OCI-M1 (cell line): ENCODE results near the gene FRMD8.
A peak's percentile ranks its signal among the peaks of the same experiment; 100 is the strongest.

ENCODE experiments used
- DNase-seq: peaks from one replicate; lab custom pipeline; 2025; lab: John Stamatoyannopoulos, UW

Gene FRMD8

DNA sequence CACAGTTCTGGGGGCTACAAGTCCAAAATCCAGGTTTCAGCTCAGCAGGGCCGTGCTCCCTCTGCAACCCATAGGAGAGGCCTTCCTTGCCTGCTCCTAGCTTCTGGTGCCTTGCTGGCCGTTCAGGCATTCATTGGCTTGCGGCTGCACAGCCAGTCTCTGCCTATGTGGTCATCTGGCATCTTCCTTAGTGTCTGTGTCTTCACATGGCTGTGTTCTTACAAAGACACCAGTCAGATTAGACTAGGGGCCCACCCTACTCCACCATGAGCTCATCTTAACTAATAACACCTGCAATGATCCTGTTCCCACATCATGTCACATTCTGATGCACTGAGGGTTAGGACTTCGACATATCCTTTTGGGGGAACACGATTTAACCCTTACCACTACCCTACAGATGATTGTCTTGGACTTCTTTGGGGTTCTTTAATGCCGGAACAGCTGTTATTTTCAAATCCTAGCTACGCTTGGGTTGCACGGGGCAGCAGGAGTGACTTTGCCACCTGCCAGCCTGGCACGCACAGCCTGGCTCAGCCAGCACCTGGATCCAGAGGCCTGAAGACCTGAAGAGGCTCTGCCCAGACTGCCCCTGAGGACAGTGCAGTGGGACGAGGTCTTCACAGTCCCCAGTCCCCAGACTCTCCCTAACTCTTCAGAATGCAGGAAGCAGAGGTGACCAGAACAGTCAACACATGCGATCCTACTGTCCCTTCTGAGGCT lies 28.5 kb downstream of the FRMD8 start:
- DNase-seq = no peak

DNA sequence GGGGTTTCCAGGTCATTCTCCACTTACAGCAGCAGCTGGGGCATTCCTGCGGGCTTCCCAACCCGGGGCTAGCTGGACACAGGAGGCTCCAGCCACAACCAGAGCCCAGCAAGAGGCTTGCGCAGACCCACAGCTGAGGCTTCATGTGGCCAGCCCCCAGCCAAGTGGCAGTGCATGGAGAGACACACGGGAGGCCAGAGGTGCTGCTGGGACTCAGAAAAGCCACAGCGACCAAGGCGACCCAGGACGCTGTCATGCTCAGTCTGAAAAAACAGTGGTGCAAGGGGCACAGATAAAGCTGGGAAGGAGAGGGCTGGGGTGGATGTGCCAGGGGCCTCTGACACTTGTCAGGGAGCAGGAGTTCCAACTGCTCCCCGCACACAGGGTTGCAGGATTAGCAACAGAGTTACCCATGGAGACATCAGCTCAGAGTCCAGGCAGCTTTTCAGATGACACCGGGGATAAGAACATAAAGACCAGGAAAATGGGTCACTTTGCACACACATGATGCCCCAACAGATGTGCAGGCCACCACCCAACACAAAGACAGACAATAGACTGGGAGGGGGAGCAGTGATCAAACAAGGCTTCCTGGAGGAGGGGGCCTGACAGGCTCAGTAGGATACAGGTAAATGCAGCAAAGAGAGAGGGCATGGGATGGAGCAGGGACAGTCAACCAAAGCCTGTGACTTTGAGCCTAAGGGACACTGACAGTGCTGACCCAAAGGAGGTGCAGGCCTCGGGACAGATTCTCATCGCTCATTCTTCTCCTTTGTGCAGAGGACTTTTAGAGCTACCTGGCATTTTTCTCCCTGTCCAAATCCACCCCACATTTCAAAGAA lies 29.3 kb downstream of the FRMD8 start:
- DNase-seq = no peak

DNA sequence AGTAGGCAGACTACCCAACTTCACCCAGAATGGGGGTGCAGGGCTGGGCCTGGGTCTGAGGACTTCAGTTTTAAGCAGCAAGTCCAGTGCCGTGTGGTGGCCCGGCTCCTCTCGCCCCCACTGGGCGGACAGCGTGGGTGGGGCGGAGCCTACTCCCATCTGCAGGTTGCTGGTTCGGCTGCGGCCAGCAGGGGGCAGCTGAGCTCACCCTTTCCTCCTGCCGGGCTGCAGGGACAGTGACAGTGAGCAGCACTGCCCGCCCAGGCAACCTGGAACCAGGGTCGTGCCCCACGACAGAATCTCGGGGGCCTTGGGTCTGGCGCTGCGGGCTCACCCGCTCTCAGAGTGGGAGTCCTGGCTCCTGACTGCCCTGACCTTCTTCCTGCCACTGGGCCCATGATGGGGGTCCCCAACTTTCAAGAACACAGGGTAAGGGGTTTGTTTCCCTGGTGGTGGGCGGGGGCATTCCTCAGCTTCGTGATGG lies 29.9 kb downstream of the FRMD8 start:
- peak; percentile 93 for DNase-seq

DNA sequence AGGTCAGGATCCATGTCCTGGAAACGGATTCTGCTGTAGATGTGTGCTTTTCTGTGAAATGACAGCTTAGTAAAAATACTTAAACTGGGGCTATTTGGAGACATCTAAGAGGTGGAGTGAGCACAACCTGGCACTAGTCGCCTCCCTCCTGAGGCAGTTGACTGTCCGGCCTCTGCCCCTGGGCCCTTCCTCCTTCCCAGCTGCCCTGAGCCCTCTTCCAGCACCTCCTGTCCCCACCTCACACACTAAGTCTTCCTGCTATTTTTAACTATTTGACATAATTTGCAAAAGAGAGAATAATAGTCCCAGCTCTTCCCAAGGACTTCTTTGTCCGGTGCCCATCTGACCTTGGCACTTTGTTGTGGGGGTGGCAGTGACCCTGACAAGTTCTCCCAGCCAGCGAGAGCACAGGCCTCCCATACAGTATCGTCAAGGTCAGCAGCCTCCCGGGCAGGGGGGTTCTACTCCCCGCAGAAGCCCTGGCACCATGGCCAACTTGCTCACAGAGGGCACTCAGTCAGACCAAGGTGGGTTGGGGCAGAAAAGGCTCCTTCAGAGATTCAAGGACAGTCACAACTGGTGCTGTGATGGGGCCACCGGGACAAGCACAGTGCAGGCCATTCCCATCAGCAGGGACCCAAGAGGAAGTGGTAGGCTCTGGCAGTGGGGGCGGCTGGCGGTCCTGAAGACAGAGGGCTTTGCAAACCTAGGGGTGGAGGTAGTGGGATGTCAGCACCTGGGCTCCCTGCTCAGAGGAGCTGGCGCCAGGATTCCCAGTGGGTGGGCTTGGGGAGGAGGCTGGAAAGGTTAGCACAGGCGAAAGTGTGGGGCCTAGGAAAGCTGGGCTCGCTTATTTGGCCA lies 30.6 kb downstream of the FRMD8 start:
- DNase-seq = peak; percentile 36

DNA sequence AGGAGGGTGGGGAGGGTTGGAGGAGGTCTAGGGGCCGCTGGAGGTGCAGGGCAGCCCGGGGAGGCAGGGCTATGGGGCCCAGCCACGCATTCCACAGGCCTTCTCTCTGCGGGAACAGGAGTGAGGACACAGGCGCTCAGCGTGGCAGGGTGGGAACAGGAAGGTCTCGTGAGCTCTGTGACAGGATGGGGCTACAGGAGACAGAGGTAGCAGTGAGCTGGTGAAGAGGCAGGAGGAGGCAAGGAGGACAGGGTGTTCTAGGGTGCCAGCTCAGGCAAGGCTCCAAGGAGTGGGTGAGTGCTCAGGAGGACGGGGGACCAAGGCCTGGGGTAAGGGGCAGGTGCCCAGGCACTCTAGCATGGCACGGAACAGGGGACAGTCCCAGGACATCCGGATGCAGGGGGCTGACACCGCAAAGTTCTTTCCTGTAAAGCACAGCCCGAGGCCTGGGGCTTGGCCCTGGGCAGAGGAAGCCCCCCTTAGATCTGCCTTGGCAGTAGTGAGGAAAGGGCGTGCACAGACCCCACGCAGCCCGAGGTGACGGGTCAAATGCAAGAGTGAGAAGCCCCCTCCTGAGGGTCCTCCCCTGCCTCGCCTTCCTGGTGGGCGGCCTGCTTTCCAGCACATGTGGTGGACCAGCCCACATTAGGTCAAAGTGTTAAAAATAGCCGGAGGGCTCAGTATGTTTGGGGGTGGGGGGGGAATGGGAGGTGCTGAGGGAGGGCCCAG lies 31.4 kb downstream of the FRMD8 start:
- DNase-seq = no peak

DNA sequence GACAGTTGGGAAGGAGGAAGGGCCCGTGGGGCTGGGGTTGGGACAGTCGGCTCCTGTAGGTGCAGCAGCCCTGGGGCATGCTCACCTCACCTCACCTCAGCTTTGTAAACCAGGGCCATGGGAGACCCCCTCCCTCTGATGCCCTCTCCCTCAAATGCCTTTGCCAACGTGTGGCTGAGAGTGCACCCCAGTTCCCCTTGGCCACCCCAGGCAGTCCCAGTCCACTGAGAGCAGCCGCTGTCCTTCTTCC lies 31.9 kb downstream of the FRMD8 start:
- DNase-seq = no peak

DNA sequence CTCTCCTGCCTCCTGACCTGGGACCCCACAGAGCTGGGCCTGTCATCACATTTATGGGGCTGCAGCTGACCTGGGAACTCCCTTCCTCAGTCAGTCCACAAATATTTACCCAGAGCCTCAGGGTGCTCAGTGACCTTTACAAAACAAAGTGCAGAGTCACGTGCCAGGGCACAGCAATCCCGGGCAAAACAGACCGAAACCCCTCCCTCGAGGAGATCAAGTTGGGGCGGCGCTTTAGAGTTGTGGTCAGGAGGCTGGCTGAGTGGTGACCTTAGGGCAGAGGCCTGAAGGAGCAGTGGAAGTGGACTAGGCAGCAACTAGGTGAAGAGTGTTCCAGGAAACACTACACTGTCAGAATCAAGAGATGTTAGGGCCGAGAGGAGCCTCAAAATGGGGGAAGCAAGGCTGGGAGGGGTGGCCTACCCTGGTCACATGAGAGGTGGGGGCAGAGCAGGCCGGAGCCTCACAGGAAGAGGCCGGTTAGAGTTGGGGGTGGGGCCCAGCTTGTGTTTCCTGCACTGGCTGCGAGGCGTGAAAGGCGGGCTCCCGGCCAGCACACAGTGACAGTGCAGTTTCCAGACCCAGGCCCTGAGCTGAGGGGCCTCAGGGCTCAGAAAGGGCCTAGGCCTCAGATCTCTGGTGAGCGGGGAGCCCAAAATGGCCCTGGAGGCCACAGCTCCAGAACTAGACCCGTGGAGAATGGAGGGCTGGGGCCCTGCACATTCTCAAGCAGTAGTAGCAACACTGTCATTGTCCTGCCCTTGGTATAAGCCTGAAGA lies 32.4 kb downstream of the FRMD8 start:
- DNase-seq = peak; percentile 100

DNA sequence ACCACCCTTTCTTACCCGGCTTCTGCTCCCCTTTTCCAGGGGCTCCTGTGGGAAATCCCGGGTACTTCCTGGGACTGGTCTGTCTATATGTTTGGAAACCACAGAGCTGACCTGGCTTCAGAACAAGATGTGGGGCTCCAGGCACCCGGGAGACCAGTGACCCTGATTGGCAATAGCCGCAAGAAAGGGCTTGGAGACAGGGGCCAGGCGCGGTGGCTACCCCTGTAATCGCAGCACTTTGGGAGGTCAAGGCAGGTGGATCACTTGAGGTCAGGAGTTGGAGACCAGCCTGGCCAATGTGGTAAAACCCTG lies 33.0 kb downstream of the FRMD8 start:
- no peak for DNase-seq

DNA sequence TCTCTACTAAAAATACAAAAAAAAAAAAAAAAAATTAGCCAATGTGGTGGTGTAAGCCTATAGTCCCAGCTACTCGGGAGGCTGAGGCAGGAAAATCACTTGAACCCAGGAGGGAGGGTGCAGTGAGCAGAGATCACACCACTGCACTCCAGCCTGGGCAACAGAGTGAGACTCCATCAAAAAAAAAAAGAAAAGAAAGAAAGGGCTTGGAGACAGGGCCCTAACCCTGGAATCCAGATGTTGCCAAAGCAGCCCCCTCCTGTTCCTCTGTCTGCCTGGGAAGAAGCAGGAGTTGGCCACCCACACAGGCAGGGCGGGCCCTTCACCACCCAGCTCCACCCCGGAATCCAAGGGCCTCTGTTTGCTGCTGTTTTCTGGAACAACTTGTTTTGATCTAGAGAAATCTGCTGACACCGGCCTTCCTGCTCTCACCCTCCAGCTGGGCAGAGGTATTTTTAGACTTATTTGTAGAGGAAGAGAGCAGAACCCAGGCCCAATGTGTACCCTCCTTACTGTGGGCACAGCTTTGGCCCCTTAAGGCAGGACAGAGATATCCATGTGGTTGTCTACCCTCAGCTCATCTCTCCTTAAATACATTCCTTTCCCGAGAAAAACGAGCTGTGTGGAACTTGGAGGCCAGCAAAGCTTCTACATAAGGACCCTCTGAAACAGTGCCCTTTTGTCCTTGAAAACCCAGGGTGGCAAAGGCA lies 33.5 kb downstream of the FRMD8 start:
- DNase-seq = peak; percentile 83

DNA sequence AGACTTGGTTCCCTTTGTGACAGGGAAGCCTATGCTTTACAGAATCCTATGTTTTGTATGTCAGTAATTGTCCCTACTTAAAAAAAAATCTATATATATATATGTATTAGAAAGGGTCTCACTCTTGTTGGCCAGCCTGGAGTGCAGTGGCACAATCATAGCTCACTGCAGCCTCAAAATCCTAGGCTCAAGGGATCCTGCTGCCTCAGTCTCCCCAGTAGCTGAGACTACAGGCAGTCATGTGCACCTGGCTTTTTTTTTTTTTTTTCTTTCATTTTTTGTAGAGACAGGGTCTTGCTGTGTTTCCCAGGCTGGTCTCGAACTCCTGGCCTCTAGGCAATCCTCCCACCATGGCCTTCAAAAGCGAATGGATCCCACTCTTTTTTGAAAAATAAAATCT lies 34.1 kb downstream of the FRMD8 start:
- DNase-seq = no peak

DNA sequence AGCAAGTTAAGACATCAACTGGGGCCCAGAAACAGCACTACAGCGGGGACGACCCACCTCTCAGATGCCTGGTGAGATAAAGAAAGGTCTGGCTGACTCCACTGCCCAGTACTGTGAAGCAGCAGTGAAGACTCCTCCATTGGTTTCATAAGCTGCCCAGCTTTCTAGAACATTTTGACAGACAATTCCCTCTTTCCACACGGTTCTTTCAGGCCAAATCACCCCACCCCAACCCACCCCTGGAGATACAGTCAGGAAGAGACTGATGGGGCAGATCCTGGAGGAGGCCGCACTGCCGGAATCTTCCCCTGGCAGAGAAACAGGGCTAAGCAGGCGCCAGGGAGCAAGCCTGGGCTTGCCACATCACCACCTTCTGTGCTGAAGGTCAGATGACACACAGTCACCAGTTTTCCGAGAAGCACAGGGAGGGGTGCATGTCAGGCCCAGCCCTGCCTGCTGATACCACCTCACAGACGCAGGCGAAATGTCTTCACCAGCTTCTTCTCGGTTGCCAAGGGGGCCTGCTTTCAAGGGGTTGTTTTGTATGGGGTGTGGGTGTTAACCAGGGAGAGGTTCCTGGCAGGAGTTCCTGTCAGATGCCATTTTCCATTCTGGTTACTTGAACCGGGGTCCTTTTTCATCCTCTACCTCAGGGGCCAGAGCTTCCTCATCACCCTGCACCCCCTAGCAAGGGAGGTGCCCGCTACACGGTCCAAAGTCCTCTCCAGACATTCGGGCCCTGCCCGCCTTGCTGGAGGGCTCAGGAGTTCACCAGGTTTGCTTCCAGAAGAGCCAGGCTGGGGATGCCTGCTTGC lies 34.7 kb downstream of the FRMD8 start:
- DNase-seq = peak; percentile 96

DNA sequence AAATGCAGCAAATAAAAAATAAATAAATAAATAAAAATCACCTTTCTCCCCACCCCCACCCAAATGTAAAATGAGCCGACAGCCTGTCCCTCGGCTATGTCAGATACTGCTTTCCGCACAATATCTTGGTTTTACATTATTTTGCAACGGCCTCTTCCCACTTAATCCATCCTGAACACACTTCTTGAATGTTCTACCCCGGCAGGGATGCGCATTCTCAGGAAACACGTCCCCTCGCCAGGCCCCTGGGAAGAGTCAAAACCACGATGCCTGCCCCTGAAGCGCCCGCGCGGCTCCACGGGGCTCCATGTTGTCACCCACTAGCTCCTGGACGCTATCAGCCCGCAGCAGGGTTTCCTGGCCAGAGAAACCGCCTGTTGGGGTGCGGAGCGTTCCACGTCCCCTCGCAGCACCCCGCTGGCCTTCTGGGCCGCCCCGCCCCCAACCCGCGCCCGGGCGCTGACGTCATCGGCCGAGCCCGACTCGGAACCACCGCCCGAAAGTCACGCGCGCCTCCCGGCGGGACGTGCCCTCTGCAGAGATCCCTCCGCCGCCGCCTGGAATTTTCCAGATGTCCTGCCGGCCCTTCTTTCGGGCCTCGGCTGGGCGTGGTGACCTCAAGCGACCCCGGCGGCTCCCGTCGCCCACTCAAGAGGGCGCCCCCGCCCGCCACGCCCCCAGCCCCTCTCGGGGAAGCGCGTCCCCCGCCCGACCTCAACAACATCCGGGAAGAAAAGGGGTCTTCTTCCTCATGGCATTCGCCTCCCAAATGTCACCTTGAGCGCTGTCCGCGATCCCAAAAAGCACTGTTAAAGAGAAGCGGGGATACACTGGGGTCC lies 35.6 kb downstream of the FRMD8 start:
- peak; percentile 98 for DNase-seq

DNA sequence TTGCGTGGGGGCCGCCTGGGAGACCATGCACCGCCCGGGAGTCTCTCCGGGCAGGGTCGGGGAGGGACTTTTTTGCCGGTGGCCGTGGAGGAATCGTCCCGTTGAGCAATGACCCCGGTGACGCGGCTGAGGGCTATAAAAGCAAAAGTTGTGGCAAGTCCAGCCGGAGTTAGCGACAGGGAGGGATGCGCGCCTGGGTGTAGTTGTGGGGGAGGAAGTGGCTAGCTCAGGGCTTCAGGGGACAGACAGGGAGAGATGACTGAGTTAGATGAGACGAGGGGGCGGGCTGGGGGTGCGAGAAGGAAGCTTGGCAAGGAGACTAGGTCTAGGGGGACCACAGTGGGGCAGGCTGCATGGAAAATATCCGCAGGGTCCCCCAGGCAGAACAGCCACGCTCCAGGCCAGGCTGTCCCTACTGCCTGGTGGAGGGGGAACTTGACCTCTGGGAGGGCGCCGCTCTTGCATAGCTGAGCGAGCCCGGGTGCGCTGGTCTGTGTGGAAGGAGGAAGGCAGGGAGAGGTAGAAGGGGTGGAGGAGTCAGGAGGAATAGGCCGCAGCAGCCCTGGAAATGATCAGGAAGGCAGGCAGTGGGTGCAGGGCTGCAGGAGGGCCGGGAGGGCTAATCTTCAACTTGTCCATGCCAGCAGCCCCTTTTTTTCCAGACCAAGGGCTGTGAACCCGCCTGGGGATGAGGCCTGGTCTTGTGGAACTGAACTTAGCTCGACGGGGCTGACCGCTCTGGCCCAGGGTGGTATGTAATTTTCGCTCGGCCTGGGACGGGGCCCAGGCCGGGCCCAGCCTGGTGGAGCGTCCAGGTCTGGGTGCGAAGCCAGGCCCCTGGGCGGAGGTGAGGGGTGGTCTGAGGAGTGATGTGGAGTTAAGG lies 36.4 kb downstream of the FRMD8 start, which contains the start of gene NEAT1:
TSS of gene NEAT1 (plus strand) at position 166 of the 883 bp plus-strand sequence.
- DNase-seq = peak; percentile 96

DNA sequence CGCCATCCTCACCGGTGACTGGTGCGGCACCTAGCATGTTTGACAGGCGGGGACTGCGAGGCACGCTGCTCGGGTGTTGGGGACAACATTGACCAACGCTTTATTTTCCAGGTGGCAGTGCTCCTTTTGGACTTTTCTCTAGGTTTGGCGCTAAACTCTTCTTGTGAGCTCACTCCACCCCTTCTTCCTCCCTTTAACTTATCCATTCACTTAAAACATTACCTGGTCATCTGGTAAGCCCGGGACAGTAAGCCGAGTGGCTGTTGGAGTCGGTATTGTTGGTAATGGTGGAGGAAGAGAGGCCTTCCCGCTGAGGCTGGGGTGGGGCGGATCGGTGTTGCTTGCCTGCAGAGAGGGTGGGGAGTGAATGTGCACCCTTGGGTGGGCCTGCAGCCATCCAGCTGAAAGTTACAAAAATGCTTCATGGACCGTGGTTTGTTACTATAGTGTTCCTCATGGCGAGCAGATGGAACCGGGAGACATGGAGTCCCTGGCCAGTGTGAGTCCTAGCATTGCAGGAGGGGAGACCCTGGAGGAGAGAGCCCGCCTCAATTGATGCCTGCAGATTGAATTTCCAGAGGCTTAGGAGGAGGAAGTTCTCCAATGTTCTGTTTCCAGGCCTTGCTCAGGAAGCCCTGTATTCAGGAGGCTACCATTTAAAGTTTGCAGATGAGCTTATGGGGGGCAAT lies 37.2 kb downstream of the FRMD8 start:
- DNase-seq = peak; percentile 68

DNA sequence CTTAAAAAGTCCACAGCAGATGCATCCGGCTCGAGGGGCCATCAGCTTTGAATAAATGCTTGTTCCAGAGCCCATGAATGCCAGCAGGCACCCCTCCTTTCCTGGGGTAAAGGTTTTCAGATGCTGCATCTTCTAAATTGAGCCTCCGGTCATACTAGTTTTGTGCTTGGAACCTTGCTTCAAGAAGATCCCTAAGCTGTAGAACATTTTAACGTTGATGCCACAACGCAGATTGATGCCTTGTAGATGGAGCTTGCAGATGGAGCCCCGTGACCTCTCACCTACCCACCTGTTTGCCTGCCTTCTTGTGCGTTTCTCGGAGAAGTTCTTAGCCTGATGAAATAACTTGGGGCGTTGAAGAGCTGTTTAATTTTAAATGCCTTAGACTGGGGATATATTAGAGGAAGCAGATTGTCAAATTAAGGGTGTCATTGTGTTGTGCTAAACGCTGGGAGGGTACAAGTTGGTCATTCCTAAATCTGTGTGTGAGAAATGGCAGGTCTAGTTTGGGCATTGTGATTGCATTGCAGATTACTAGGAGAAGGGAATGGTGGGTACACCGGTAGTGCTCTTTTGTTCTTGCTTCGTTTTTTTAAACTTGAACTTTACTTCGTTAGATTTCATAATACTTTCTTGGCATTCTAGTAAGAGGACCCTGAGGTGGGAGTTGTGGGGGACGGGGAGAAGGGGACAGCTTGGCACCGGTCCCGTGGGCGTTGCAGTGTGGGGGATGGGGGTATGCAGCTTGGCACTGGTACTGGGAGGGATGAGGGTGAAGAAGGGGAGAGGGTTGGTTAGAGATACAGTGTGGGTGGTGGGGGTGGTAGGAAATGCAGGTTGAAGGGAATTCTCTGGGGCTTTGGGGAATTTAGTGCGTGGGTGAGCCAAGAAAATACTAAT lies 38.0 kb downstream of the FRMD8 start:
- peak; percentile 79 for DNase-seq
